Suprapubic skin (tissue), 4 donors: Measurements from ENCODE around the gene UGCG.

ENCODE experiments used
- CTCF ChIP-seq, 2 donors: fragments of 200-600 bp in 1 of 2; fragments of 450-650 bp in 1 of 2; sonication (generic) in 1 of 2; IDR thresholded peaks; one replicate each; pipeline ENCODE4 v1.5.1; 2016 to 2019; ENCODE audit warnings: antibody characterized with exemption in 2 of 2, mild to moderate bottlenecking in 1 of 2, moderate library complexity in 1 of 2
- POLR2A ChIP-seq, 2 donors: fragments of 450-650 bp; IDR thresholded peaks; one replicate each; pipeline ENCODE4 v1.6.1; 2017; ENCODE audit warnings: antibody characterized with exemption in 2 of 2, mild to moderate bottlenecking in 2 of 2, moderate library complexity in 2 of 2
- POLR2AphosphoS5 ChIP-seq, 3 donors: sonication (generic); formaldehyde crosslinking; IDR thresholded peaks; one replicate each; pipeline ENCODE4 v1.6.1; 2017; ENCODE audit warnings: antibody characterized with exemption in 3 of 3

GRCh38 chr9:111852291-111852690, 44.3 kb upstream of the UGCG start:
- no peak for TF ChIP-seq CTCF (IDR thresholded peaks at IDR 0.05)
- no peak for TF ChIP-seq POLR2A (IDR thresholded peaks at IDR 0.05)
- TF ChIP-seq POLR2AphosphoS5 (IDR thresholded peaks at IDR 0.05), result no peak
